H9 (cell line): Measurements from ENCODE around the gene ZNF831. TPM values are rescaled to one million over a fixed set of nuclear protein-coding genes. Genes with fewer than 3 reads are reported as not detected.

Source experiments
- DNase-seq: peaks from one replicate; pipeline ENCODE4 v3.0.0-alpha.2; 2017
- H2AFZ ChIP-seq: one replicate; pipeline ENCODE4 v1.6.1; 2013; ENCODE audit warnings: mild to moderate bottlenecking, low read length, control low read depth, moderate library complexity
- H2AK5ac ChIP-seq: 2 replicates; pipeline ENCODE4 v1.6.1; 2013; ENCODE audit warnings: low read length, control low read depth, mixed read lengths; ENCODE audit not compliant: insufficient read length
- H2BK120ac ChIP-seq: one replicate; pipeline ENCODE4 v1.6.1; 2013; ENCODE audit warnings: low read depth, mild to moderate bottlenecking, low read length, control low read depth, inconsistent platforms; ENCODE audit not compliant: poor library complexity, severe bottlenecking
- H2BK12ac ChIP-seq: 2 replicates; pipeline ENCODE4 v1.6.1; 2013; ENCODE audit warnings: low read length, control low read depth, mixed read lengths, low read depth; ENCODE audit not compliant: insufficient read length
- H2BK15ac ChIP-seq: 2 replicates; pipeline ENCODE4 v1.6.1; 2013; ENCODE audit warnings: low read depth, low read length, control low read depth
- H2BK20ac ChIP-seq: one replicate; pipeline ENCODE4 v1.6.1; 2013; ENCODE audit warnings: low read depth, mild to moderate bottlenecking, low read length, control low read depth, inconsistent platforms; ENCODE audit not compliant: poor library complexity, severe bottlenecking
- H2BK5ac ChIP-seq: 2 replicates; pipeline ENCODE4 v1.6.1; 2013; ENCODE audit warnings: low read length, control low read depth, mixed read lengths; ENCODE audit not compliant: insufficient read length
- H3K14ac ChIP-seq: 2 replicates; pipeline ENCODE4 v1.6.1; 2013; ENCODE audit warnings: low read length, control low read depth; ENCODE audit not compliant: insufficient read depth
- H3K18ac ChIP-seq: 2 replicates; pipeline ENCODE4 v1.6.1; 2013; ENCODE audit warnings: low read depth, mild to moderate bottlenecking, mixed read lengths, low read length, control low read depth; ENCODE audit not compliant: insufficient read length
- H3K23ac ChIP-seq: 2 replicates; pipeline ENCODE4 v1.6.1; 2013; ENCODE audit warnings: low read length, control low read depth, mixed read lengths, low read depth; ENCODE audit not compliant: insufficient read length
- H3K23me2 ChIP-seq: 2 replicates; pipeline ENCODE4 v1.6.1; 2013; ENCODE audit warnings: low read depth, mild to moderate bottlenecking, mixed read lengths, low read length, control low read depth; ENCODE audit not compliant: insufficient read length, poor library complexity, severe bottlenecking
- H3K27ac ChIP-seq: 2 replicates; pipeline ENCODE4 v1.5.1; 2013; ENCODE audit warnings: low read length, control low read depth, mixed read lengths, low read depth; ENCODE audit not compliant: insufficient read length
- H3K27me3 ChIP-seq: 2 replicates; pipeline ENCODE4 v1.6.1; 2013; ENCODE audit warnings: low read length, control low read depth, inconsistent platforms; ENCODE audit not compliant: insufficient read depth
- H3K4ac ChIP-seq: 2 replicates; pipeline ENCODE4 v1.6.1; 2013; ENCODE audit warnings: low read depth, mild to moderate bottlenecking, control low read depth, inconsistent platforms, low read length, moderate library complexity
- H3K4me1 ChIP-seq: 2 replicates; pipeline ENCODE4 v1.6.1; 2013; ENCODE audit warnings: low read length, control low read depth, inconsistent platforms; ENCODE audit not compliant: insufficient read depth
- H3K4me2 ChIP-seq: 2 replicates; pipeline ENCODE4 v1.6.1; 2013; ENCODE audit warnings: low read length, control low read depth, mixed read lengths; ENCODE audit not compliant: insufficient read length, insufficient read depth
- H3K56ac ChIP-seq: 2 replicates; pipeline ENCODE4 v1.6.1; 2013; ENCODE audit warnings: low read depth, mild to moderate bottlenecking, mixed read lengths, low read length, control low read depth; ENCODE audit not compliant: insufficient read length
- H3K79me1 ChIP-seq: 2 replicates; pipeline ENCODE4 v1.6.1; 2013; ENCODE audit warnings: low read depth, mild to moderate bottlenecking, moderate library complexity, low read length, control low read depth, inconsistent platforms; ENCODE audit not compliant: insufficient read depth, poor library complexity, severe bottlenecking
- H3K79me2 ChIP-seq: 2 replicates; pipeline ENCODE4 v1.6.1; 2013; ENCODE audit warnings: low read length, control low read depth, inconsistent platforms; ENCODE audit not compliant: insufficient read depth
- H3K9ac ChIP-seq: 2 replicates; pipeline ENCODE4 v1.6.1; 2013; ENCODE audit warnings: low read length, control low read depth, mixed read lengths; ENCODE audit not compliant: insufficient read length; ENCODE audit errors: extremely low read depth
- H3K9me3 ChIP-seq: one replicate; pipeline ENCODE4 v1.6.1; 2013; ENCODE audit warnings: low read depth, low read length, inconsistent platforms; ENCODE audit not compliant: control insufficient read depth
- H3T11ph ChIP-seq: one replicate; pipeline ENCODE4 v1.6.1; 2013; ENCODE audit warnings: mild to moderate bottlenecking, low read length, control low read depth, inconsistent platforms
- H4K20me1 ChIP-seq: one replicate; pipeline ENCODE4 v1.6.1; 2013; ENCODE audit not compliant: control insufficient read depth, insufficient read length, insufficient read depth
- H4K5ac ChIP-seq: 2 replicates; pipeline ENCODE4 v1.6.1; 2013; ENCODE audit warnings: low read depth, mild to moderate bottlenecking, mixed read lengths, low read length, control low read depth; ENCODE audit not compliant: insufficient read length
- H4K8ac ChIP-seq: replicated peaks from 2 replicates; pipeline ENCODE4 v1.6.1; 2013; ENCODE audit warnings: low read length, control low read depth, mixed read lengths, low read depth; ENCODE audit not compliant: insufficient read length
- H4K91ac ChIP-seq: 2 replicates; pipeline ENCODE4 v1.6.1; 2013; ENCODE audit warnings: low read depth, mild to moderate bottlenecking, moderate library complexity, mixed read lengths, low read length, control low read depth; ENCODE audit not compliant: insufficient read length
- H3K27ac Mint-ChIP-seq, 3 experiments: 2 replicates in 2 of 3; 3 replicates in 1 of 3; pipeline ENCODE4 v1.8.0; 2020 to 2021; ENCODE audit warnings: mixed read lengths in 3 of 3, mild to moderate bottlenecking in 1 of 3, moderate library complexity in 1 of 3
- H3K27me3 Mint-ChIP-seq: 2 replicates; pipeline ENCODE4 v1.8.0; 2021; ENCODE audit warnings: low read depth, mild to moderate bottlenecking, moderate library complexity, mixed read lengths
- H3K36me3 Mint-ChIP-seq, 3 experiments: 2 replicates in 2 of 3; 3 replicates in 1 of 3; pipeline ENCODE4 v1.8.0; 2020 to 2021; ENCODE audit warnings: low read depth in 3 of 3, mixed read lengths in 3 of 3; ENCODE audit not compliant: insufficient read depth in 1 of 3
- H3K4me1 Mint-ChIP-seq, 2 experiments: 2 replicates each; pipeline ENCODE4 v1.8.0; 2020; ENCODE audit warnings: mixed read lengths in 2 of 2
- H3K4me3 Mint-ChIP-seq, 2 experiments: 2 replicates in 1 of 2; 3 replicates in 1 of 2; pipeline ENCODE4 v1.8.0; 2020 to 2021; ENCODE audit warnings: mild to moderate bottlenecking in 2 of 2, mixed read lengths in 2 of 2, moderate library complexity in 1 of 2
- H3K9me3 Mint-ChIP-seq, 2 experiments: 2 replicates in 1 of 2; 3 replicates in 1 of 2; pipeline ENCODE4 v1.8.0; 2020; ENCODE audit warnings: mild to moderate bottlenecking in 2 of 2, mixed read lengths in 2 of 2, moderate library complexity in 1 of 2
- WGBS: extraction: QIAGEN DNeasy Blood & Tissue Kit; methylation state at CpG from one replicate; pipeline ENCODE4 v1.1.7; 2013; ENCODE audit warnings: missing lambda C conversion rate, low lambda C conversion rate, mixed read lengths; ENCODE audit not compliant: insufficient read length; ENCODE audit errors: extremely low coverage; 5-methylcytosine and 5-hydroxymethylcytosine counted together
- total RNA-seq: library from RNA; stranded (reverse); gene quantifications from 2 replicates; pipeline ENCODE4 v1.2.1, GENCODE V29; 2021
- TF ChIP-seq, protein P1 (sequence below): fragments of 200-600 bp; sonication (generic); conservative IDR thresholded peaks from 3 replicates; pipeline ENCODE4 v1.8.0; 2021; ENCODE audit warnings: antibody characterized with exemption, mild to moderate bottlenecking

Gene ZNF831
- total RNA-seq, 1 experiment from 2014 or later = not detected

DNA sequence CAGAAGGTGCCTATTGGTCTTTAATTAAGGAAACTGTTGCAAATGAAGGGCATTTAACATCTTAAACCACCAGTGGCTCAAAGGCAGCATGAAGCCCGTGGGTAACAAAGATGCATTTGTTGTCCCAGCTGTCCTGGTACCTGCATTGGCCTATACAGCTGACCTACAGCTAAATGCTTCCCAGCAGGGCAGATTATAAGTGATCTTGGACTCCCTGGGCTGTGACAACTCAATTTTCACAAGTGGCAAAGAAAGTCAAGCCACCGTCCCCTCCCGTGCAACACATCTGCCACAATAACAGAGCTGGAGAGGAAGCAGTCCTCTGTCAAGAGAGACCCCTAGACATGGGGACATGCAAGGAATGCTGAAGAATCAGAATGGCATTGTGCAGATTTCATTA is 105.2 kb downstream of the ZNF831 start:
- no peak overlapping the region for H2AFZ ChIP-seq
- H3K79me1 ChIP-seq = no peaks in the 10 kb centered on the region
- H3K9me3 ChIP-seq = no peaks in the 10 kb centered on the region
- H2BK5ac ChIP-seq = no peak overlapping the region
- no peak overlapping the region for H4K8ac ChIP-seq
- H3K27me3 Mint-ChIP-seq = peaks cover 71% of the 10 kb centered on the region
- H3K4ac ChIP-seq = no peak overlapping the region
- H3K9me3 Mint-ChIP-seq = no peaks in the 10 kb centered on the region; a peak in 1 of 5 replicates
- H3K36me3 Mint-ChIP-seq = no peaks in the 10 kb centered on the region
- peak overlapping the region in 2 of 3 experiments; percentile 50 to 73; a peak in 3 of 7 replicates for H3K27ac Mint-ChIP-seq
- H3K27ac ChIP-seq = no peak overlapping the region
- H3K79me2 ChIP-seq = no peaks in the 10 kb centered on the region
- no peaks in the 10 kb centered on the region for H4K20me1 ChIP-seq
- no peak overlapping the region for H3T11ph ChIP-seq
- H3K14ac ChIP-seq = no peak overlapping the region
- peaks cover 27 to 31% of the 10 kb centered on the region in 2 experiments for H3K4me1 Mint-ChIP-seq
- peak; percentile 55 for DNase-seq
- H3K23me2 ChIP-seq = peaks cover 3% of the 10 kb centered on the region
- peak overlapping the region; percentile 40 for H3K4me2 ChIP-seq
- no peak overlapping the region for H2BK12ac ChIP-seq
- TF ChIP-seq, protein P1, sequence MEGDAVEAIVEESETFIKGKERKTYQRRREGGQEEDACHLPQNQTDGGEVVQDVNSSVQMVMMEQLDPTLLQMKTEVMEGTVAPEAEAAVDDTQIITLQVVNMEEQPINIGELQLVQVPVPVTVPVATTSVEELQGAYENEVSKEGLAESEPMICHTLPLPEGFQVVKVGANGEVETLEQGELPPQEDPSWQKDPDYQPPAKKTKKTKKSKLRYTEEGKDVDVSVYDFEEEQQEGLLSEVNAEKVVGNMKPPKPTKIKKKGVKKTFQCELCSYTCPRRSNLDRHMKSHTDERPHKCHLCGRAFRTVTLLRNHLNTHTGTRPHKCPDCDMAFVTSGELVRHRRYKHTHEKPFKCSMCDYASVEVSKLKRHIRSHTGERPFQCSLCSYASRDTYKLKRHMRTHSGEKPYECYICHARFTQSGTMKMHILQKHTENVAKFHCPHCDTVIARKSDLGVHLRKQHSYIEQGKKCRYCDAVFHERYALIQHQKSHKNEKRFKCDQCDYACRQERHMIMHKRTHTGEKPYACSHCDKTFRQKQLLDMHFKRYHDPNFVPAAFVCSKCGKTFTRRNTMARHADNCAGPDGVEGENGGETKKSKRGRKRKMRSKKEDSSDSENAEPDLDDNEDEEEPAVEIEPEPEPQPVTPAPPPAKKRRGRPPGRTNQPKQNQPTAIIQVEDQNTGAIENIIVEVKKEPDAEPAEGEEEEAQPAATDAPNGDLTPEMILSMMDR = no peak
- H4K91ac ChIP-seq = no peak overlapping the region
- no peak overlapping the region for H2BK20ac ChIP-seq
- no CpG with 5 or more reads among the region's 3 CpGs for WGBS
- peaks cover 3% of the 10 kb centered on the region for H3K27me3 ChIP-seq
- H3K56ac ChIP-seq = no peak overlapping the region
- H2BK15ac ChIP-seq = no peak overlapping the region
- H2AK5ac ChIP-seq = no peak overlapping the region
- no peak overlapping the region for H2BK120ac ChIP-seq
- peak overlapping the region in 1 of 2 experiments; percentile 55; a peak in 1 of 5 replicates for H3K4me3 Mint-ChIP-seq
- H3K23ac ChIP-seq = no peak overlapping the region
- H4K5ac ChIP-seq = no peak overlapping the region
- H3K9ac ChIP-seq = no peak overlapping the region
- H3K4me1 ChIP-seq = peaks cover 7% of the 10 kb centered on the region; the same call in 1 of the 2 replicates
- no peak overlapping the region for H3K18ac ChIP-seq
